Transverse colon (tissue), 4 donors: ENCODE measurements around the gene CNTNAP2. TPM values are rescaled to one million over a fixed set of nuclear protein-coding genes. Genes with fewer than 3 reads are reported as not detected.

Experiments
- DNase-seq: peaks from one replicate; pipeline ENCODE4 v3.0.0-alpha.2; 2019
- H3K27ac ChIP-seq, 4 donors: fragments of 200-600 bp; sonication (generic); 2 replicates each; pipeline ENCODE4 v1.5.1; 2016 to 2018; ENCODE audit warnings: inconsistent platforms in 4 of 4
- H3K27me3 ChIP-seq: fragments of 200-600 bp; sonication (generic); 2 replicates; pipeline ENCODE4 v1.5.1; 2017; ENCODE audit warnings: inconsistent platforms
- H3K36me3 ChIP-seq, 4 donors: fragments of 200-600 bp; sonication (generic); 2 replicates each; pipeline ENCODE4 v1.5.1; 2017 to 2019; ENCODE audit warnings: inconsistent platforms in 4 of 4
- H3K4me1 ChIP-seq, 4 donors: fragments of 200-600 bp; sonication (generic); 2 replicates each; pipeline ENCODE4 v1.5.1; 2017 to 2020; ENCODE audit warnings: inconsistent platforms in 4 of 4
- H3K4me3 ChIP-seq, 4 donors: fragments of 200-600 bp; sonication (generic); 1 replicate in 1 of 4; 2 replicates in 3 of 4; pipeline versions ENCODE4 v1.5.1 to v1.6.1; 2017 to 2019; ENCODE audit warnings: inconsistent platforms in 4 of 4
- H3K9me3 ChIP-seq, 2 donors: fragments of 200-600 bp; sonication (generic); 2 replicates each; pipeline ENCODE4 v1.5.1; 2017 to 2019; ENCODE audit warnings: inconsistent platforms in 2 of 2
- CTCF ChIP-seq, 5 experiments: fragments of 200-600 bp in 3 of 5; fragments of 450-650 bp in 2 of 5; sonication (generic) in 3 of 5; IDR thresholded peaks; 1 replicate in 2 of 5; 2 replicates in 3 of 5; pipeline ENCODE4 v1.5.1; 2016 to 2017; ENCODE audit warnings: antibody characterized with exemption in 5 of 5, inconsistent platforms in 3 of 5, mild to moderate bottlenecking in 2 of 5, moderate library complexity in 1 of 5
- EP300 ChIP-seq: sonication (generic); formaldehyde crosslinking; IDR thresholded peaks from one replicate; pipeline ENCODE4 v1.6.1; 2017; ENCODE audit warnings: antibody characterized with exemption, low read depth
- POLR2A ChIP-seq: fragments of 450-650 bp; IDR thresholded peaks from one replicate; pipeline ENCODE4 v1.6.1; 2016; ENCODE audit warnings: antibody characterized with exemption, mild to moderate bottlenecking, moderate library complexity
- POLR2AphosphoS5 ChIP-seq, 3 donors: sonication (generic); formaldehyde crosslinking; IDR thresholded peaks; one replicate each; pipeline ENCODE4 v1.6.1; 2016; ENCODE audit warnings: antibody characterized with exemption in 3 of 3
- WGBS, 2 donors: methylation state at CpG; one replicate each; pipeline ENCODE4 v1.1.5; 2018; ENCODE audit warnings: low coverage in 1 of 2; 5-methylcytosine and 5-hydroxymethylcytosine counted together
- in situ Hi-C, 4 donors: fragments of 200-750 bp; cut with MboI; loops; one replicate each; pipeline versions ENCODE4 v1.15.0 to v1.15.1; 2017; ENCODE audit warnings: low sequenced_read_pairs in 3 of 4, low pct_ligation_motif_present in 1 of 4, low pct_unique_long_range_greater_than_20kb in 1 of 4
- intact Hi-C: fragments of 100-400 bp; cut with DNase I; formaldehyde crosslinking; loops from one replicate; pipeline ENCODE4 v1.15.1; 2023; ENCODE audit warnings: low total_unique reads
- total RNA-seq, 4 donors: library from RNA; depleted of rRNA; stranded (reverse); fragments of >200 nt; gene quantifications; one replicate each; pipeline ENCODE4 v1.1.0, GENCODE V29; 2016

The CNTNAP2 gene
- total RNA-seq, 4 donors from 2014 or later, result 0.60 to 2.9 (median 2.4) TPM

- WGBS, 2 donors, result 17 to 43% methylated on average over 1 of the region's 1 CpG
- Histone ChIP-seq H3K27me3 (no peaks in the 10 kb centered on the region), H3K9me3 (peaks cover 0 to 5% of the 10 kb centered on the region in 2 donors), H3K27ac (no peak overlapping the region), H3K4me1 (no peaks in the 10 kb centered on the region), H3K36me3 (no peaks in the 10 kb centered on the region), H3K4me3 (no peak overlapping the region)
- DNase-seq, result no peak
- TF ChIP-seq POLR2AphosphoS5 (IDR thresholded peaks at IDR 0.05) (no peak), POLR2A (no peak), CTCF (IDR thresholded peaks at IDR 0.05) (no peak), EP300 (no peak)
- in situ Hi-C loops, result no loop called here
- intact Hi-C loops, result no loop called here
Observed at GRCh38 chr7:146626912-146627311, 510.3 kb downstream of the CNTNAP2 start.

- no peak overlapping the region for H3K27ac ChIP-seq
- no peak for DNase-seq
- no peaks in the 10 kb centered on the region for H3K9me3 ChIP-seq
- TF ChIP-seq EP300 (no peak), CTCF (IDR thresholded peaks at IDR 0.05) (no peak), POLR2AphosphoS5 (IDR thresholded peaks at IDR 0.05) (no peak), POLR2A (no peak)
- no peaks in the 10 kb centered on the region for H3K4me1 ChIP-seq
- in situ Hi-C loops, result no loop called here
- WGBS, 2 donors, result 33 to 35% methylated on average over 7 of the region's 7 CpGs
- H3K4me3 ChIP-seq, result no peak overlapping the region
- H3K36me3 ChIP-seq, result no peaks in the 10 kb centered on the region
- intact Hi-C loops, result no loop called here
- H3K27me3 ChIP-seq, result no peaks in the 10 kb centered on the region
Observed at GRCh38 chr7:146635205-146636032, 518.8 kb downstream of the CNTNAP2 start.

GRCh38 chr7:146636033-146636356, 519.4 kb downstream of the CNTNAP2 start:
- intact Hi-C loops (no loop called here), in situ Hi-C loops (no loop called here)
- Histone ChIP-seq H3K4me3 (no peak overlapping the region), H3K36me3 (no peaks in the 10 kb centered on the region), H3K27ac (no peak overlapping the region), H3K27me3 (no peaks in the 10 kb centered on the region), H3K9me3 (no peaks in the 10 kb centered on the region), H3K4me1 (no peaks in the 10 kb centered on the region)
- DNase-seq, result no peak
- WGBS, 2 donors, result 29 to 39% methylated on average over 4 of the region's 4 CpGs
- TF ChIP-seq POLR2A, result no peak
- TF ChIP-seq EP300, result no peak
- no peak for TF ChIP-seq CTCF (IDR thresholded peaks at IDR 0.05)
- TF ChIP-seq POLR2AphosphoS5 (IDR thresholded peaks at IDR 0.05), result no peak

- DNase-seq, result no peak
- in situ Hi-C loops, result no loop called here
- 31 to 55% methylated on average over 3 to 4 of the region's 4 CpGs for WGBS, 2 donors
- Histone ChIP-seq H3K27ac (no peak overlapping the region), H3K4me3 (no peak overlapping the region), H3K36me3 (no peaks in the 10 kb centered on the region), H3K4me1 (no peaks in the 10 kb centered on the region), H3K9me3 (no peaks in the 10 kb centered on the region), H3K27me3 (no peaks in the 10 kb centered on the region)
- TF ChIP-seq POLR2AphosphoS5 (IDR thresholded peaks at IDR 0.05) (no peak), POLR2A (no peak), EP300 (no peak), CTCF (IDR thresholded peaks at IDR 0.05) (no peak)
- intact Hi-C loops, result no loop called here
Observed at GRCh38 chr7:146636581-146636980, 520.0 kb downstream of the CNTNAP2 start.
